ENCODE measurements around the gene FAM13B.

- TF ChIP-seq CTCF (IDR thresholded peaks at IDR 0.05 in 4 of 5, conservative IDR thresholded peaks at IDR 0.05 in 1 of 5): no peak
- no peak for TF ChIP-seq POLR2A (IDR thresholded peaks at IDR 0.05)
Observed at GRCh38 chr5:137896560-137896959, 136.3 kb downstream of the FAM13B start.
